ENCODE results near the gene VPREB3. TPM values are rescaled to one million over a fixed set of nuclear protein-coding genes. Genes with fewer than 3 reads are reported as not detected.

The VPREB3 gene
- polyA plus RNA-seq, 1 of the 3 experiments (the other 2 are of a cell fraction) = not detected

DNA sequence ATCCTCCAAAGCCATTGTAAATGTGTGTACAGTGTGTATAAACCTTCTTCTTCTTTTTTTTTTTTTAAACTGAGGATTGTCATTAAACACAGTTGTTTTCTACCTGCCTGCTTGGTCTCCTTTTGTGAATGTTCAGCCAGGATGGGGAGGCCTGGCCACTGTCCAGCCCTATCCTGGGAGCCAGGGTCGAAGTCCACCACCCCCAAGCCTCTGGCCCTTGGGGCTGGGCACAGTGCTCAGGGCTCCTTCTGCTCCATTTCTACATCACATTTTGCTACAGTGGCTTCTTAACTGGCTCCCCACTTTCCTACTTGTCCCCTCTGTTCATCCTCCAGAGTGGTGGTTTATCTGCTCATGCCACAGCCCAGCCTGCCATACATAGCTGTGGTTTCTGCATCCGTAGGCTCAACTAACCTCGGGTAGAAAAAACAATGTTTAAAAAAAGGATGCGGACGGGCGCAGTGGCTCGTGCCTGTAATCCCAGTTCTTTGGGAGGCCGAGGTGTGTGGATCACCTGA lies 30.0 kb upstream of the VPREB3 start:
- H3F3A ChIP-seq (replicated peaks; ENCODE audit: insufficient read depth) = peaks cover 4% of the 10 kb centered on the region
- no peak overlapping the region for H3K4me3 ChIP-seq (ENCODE audit: low read depth in 2 of 2, low read length in 1 of 2)
- peaks cover 20% of the 10 kb centered on the region for H3K79me2 ChIP-seq (ENCODE audit: insufficient read depth)
- POLR2A ChIA-PET = no interaction called here
- H3K27me3 ChIP-seq (ENCODE audit: insufficient read depth) = no peaks in the 10 kb centered on the region
- WGBS (ENCODE audit: low lambda C conversion rate) = 77% methylated on average over 8 of the region's 8 CpGs
- H3K36me3 ChIP-seq (replicated peaks in 1 of 2; ENCODE audit: control insufficient read depth in 1 of 2, insufficient read depth in 2 of 2, low read length in 1 of 2) = peaks cover 0 to 3% of the 10 kb centered on the region in 2 experiments
- H2AFZ ChIP-seq (ENCODE audit: low read depth) = no peak overlapping the region
- peaks cover 20% of the 10 kb centered on the region for H4K20me1 ChIP-seq (ENCODE audit: insufficient read depth)
- no peak for DNase-seq
- TF ChIP-seq MXI1 (IDR thresholded peaks at IDR 0.05; ENCODE audit: low read depth, low read length) (no peak), RAD21 (IDR thresholded peaks at IDR 0.05; ENCODE audit: low read length) (no peak), FOSL2 (IDR thresholded peaks at IDR 0.05; ENCODE audit: borderline replicate concordance, low read depth) (no peak), RFX5 (IDR thresholded peaks at IDR 0.05; ENCODE audit: low read length) (no peak), ELF1 (IDR thresholded peaks at IDR 0.05) (no peak), RXRA (IDR thresholded peaks at IDR 0.05; ENCODE audit: borderline replicate concordance, low read depth) (no peak)
- no peak overlapping the region for H3K9ac ChIP-seq
- no peaks in the 10 kb centered on the region for H3K9me2 ChIP-seq
- H3K4me1 ChIP-seq (ENCODE audit: control insufficient read depth in 1 of 2, insufficient read depth in 2 of 2, low read depth in 1 of 2, low read length in 1 of 2) = peaks cover 0 to 26% of the 10 kb centered on the region in 2 experiments; a peak in 1 of 4 replicates
- no peak overlapping the region for H3K27ac ChIP-seq (ENCODE audit: low read depth in 2 of 2, low read length in 1 of 2)
- no peak overlapping the region for H3K4me2 ChIP-seq
- CTCF ChIA-PET = interaction anchor here (0.6 kb wide), 1 partner anchor 65 kb away, joined by 3 read pairs; no protein-coding TSS in a partner anchor
- H3K9me3 ChIP-seq = no peaks in the 10 kb centered on the region

DNA sequence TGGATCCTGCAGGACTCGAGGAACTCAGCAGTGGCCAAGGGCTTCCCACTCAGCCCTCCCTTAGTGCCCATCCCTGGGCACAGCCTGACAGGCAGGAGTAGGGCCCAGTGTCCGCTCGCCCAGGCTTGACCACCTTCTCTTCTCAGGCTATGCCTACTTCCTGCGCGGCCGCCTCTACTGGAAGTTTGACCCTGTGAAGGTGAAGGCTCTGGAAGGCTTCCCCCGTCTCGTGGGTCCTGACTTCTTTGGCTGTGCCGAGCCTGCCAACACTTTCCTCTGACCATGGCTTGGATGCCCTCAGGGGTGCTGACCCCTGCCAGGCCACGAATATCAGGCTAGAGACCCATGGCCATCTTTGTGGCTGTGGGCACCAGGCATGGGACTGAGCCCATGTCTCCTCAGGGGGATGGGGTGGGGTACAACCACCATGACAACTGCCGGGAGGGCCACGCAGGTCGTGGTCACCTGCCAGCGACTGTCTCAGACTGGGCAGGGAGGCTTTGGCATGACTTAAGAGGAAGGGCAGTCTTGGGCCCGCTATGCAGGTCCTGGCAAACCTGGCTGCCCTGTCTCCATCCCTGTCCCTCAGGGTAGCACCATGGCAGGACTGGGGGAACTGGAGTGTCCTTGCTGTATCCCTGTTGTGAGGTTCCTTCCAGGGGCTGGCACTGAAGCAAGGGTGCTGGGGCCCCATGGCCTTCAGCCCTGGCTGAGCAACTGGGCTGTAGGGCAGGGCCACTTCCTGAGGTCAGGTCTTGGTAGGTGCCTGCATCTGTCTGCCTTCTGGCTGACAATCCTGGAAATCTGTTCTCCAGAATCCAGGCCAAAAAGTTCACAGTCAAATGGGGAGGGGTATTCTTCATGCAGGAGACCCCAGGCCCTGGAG lies 29.3 kb upstream of the VPREB3 start:
- no peak for TF ChIP-seq TCF12 (IDR thresholded peaks at IDR 0.05)
- TF ChIP-seq JUND (IDR thresholded peaks at IDR 0.05) = no peak
- no peak for TF ChIP-seq GATA2 (CRISPR knock-in tag; IDR thresholded peaks at IDR 0.05)
- no peak for TF ChIP-seq NFIC (IDR thresholded peaks at IDR 0.05; ENCODE audit: borderline replicate concordance)
- TF ChIP-seq RFX5 (IDR thresholded peaks at IDR 0.05; ENCODE audit: low read length) = no peak
- TF ChIP-seq, protein P1, sequence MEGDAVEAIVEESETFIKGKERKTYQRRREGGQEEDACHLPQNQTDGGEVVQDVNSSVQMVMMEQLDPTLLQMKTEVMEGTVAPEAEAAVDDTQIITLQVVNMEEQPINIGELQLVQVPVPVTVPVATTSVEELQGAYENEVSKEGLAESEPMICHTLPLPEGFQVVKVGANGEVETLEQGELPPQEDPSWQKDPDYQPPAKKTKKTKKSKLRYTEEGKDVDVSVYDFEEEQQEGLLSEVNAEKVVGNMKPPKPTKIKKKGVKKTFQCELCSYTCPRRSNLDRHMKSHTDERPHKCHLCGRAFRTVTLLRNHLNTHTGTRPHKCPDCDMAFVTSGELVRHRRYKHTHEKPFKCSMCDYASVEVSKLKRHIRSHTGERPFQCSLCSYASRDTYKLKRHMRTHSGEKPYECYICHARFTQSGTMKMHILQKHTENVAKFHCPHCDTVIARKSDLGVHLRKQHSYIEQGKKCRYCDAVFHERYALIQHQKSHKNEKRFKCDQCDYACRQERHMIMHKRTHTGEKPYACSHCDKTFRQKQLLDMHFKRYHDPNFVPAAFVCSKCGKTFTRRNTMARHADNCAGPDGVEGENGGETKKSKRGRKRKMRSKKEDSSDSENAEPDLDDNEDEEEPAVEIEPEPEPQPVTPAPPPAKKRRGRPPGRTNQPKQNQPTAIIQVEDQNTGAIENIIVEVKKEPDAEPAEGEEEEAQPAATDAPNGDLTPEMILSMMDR (IDR thresholded peaks at IDR 0.05) = no peak
- TF ChIP-seq, protein P2, sequence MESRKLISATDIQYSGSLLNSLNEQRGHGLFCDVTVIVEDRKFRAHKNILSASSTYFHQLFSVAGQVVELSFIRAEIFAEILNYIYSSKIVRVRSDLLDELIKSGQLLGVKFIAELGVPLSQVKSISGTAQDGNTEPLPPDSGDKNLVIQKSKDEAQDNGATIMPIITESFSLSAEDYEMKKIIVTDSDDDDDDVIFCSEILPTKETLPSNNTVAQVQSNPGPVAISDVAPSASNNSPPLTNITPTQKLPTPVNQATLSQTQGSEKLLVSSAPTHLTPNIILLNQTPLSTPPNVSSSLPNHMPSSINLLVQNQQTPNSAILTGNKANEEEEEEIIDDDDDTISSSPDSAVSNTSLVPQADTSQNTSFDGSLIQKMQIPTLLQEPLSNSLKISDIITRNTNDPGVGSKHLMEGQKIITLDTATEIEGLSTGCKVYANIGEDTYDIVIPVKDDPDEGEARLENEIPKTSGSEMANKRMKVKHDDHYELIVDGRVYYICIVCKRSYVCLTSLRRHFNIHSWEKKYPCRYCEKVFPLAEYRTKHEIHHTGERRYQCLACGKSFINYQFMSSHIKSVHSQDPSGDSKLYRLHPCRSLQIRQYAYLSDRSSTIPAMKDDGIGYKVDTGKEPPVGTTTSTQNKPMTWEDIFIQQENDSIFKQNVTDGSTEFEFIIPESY (IDR thresholded peaks at IDR 0.05; ENCODE audit: borderline replicate concordance, low read depth) = no peak
- no peak for TF ChIP-seq MEF2A (IDR thresholded peaks at IDR 0.05; ENCODE audit: borderline replicate concordance, low read depth)
- TF ChIP-seq, protein P3, sequence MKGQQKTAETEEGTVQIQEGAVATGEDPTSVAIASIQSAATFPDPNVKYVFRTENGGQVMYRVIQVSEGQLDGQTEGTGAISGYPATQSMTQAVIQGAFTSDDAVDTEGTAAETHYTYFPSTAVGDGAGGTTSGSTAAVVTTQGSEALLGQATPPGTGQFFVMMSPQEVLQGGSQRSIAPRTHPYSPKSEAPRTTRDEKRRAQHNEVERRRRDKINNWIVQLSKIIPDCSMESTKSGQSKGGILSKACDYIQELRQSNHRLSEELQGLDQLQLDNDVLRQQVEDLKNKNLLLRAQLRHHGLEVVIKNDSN (IDR thresholded peaks at IDR 0.05; ENCODE audit: borderline replicate concordance, low read depth) = no peak
- no peak for TF ChIP-seq RXRA (IDR thresholded peaks at IDR 0.05; ENCODE audit: borderline replicate concordance, low read depth)
- no peak for TF ChIP-seq ELF1 (IDR thresholded peaks at IDR 0.05)
- no peak for TF ChIP-seq NRF1 (IDR thresholded peaks at IDR 0.05; ENCODE audit: low read depth, low read length)
- TF ChIP-seq, protein P4, sequence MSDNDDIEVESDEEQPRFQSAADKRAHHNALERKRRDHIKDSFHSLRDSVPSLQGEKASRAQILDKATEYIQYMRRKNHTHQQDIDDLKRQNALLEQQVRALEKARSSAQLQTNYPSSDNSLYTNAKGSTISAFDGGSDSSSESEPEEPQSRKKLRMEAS (IDR thresholded peaks at IDR 0.05; ENCODE audit: low read depth) = no peak
- no peak for TF ChIP-seq RCOR1 (IDR thresholded peaks at IDR 0.05; ENCODE audit: low read length)
- TF ChIP-seq, protein P5, sequence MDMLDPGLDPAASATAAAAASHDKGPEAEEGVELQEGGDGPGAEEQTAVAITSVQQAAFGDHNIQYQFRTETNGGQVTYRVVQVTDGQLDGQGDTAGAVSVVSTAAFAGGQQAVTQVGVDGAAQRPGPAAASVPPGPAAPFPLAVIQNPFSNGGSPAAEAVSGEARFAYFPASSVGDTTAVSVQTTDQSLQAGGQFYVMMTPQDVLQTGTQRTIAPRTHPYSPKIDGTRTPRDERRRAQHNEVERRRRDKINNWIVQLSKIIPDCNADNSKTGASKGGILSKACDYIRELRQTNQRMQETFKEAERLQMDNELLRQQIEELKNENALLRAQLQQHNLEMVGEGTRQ (IDR thresholded peaks at IDR 0.05; ENCODE audit: borderline replicate concordance, low read depth, low read length) = no peak
- Histone ChIP-seq H3F3A (replicated peaks; ENCODE audit: insufficient read depth) (peaks cover 4% of the 10 kb centered on the region), H3K27ac (ENCODE audit: low read depth in 2 of 2, low read length in 1 of 2) (no peak overlapping the region), H3K4me3 (ENCODE audit: low read depth in 2 of 2, low read length in 1 of 2) (no peak overlapping the region), H3K9me2 (no peaks in the 10 kb centered on the region), H4K20me1 (ENCODE audit: insufficient read depth) (peaks cover 12% of the 10 kb centered on the region), H3K27me3 (ENCODE audit: insufficient read depth) (no peaks in the 10 kb centered on the region), H3K4me2 (no peak overlapping the region), H3K79me2 (ENCODE audit: insufficient read depth) (peaks cover 13% of the 10 kb centered on the region), H2AFZ (ENCODE audit: low read depth) (no peak overlapping the region), H3K9ac (no peak overlapping the region), H3K9me3 (no peaks in the 10 kb centered on the region), H3K4me1 (ENCODE audit: control insufficient read depth in 1 of 2, insufficient read depth in 2 of 2, low read depth in 1 of 2, low read length in 1 of 2) (peaks cover 0 to 21% of the 10 kb centered on the region in 2 experiments; a peak in 1 of 4 replicates), H3K36me3 (replicated peaks in 1 of 2; ENCODE audit: control insufficient read depth in 1 of 2, insufficient read depth in 2 of 2, low read length in 1 of 2) (peaks cover 0 to 3% of the 10 kb centered on the region in 2 experiments)
- ChIA-PET CTCF (no interaction called here), POLR2A (no interaction called here)
- DNase-seq = no peak
- WGBS (ENCODE audit: low lambda C conversion rate) = 78% methylated on average over 10 of the region's 15 CpGs
